NCI-H1092 treated with DMSO at 0.1 percent for 48 hours (cell line): ENCODE data around the gene SPTBN4.
"Not testable (repeated sequence)": the region's sequence is repeated elsewhere in the genome, so short reads cannot be mapped to it uniquely, and the experiment has no call there.

Experiments
- DNase-seq: peaks from one replicate; lab custom pipeline; 2025; lab: John Stamatoyannopoulos, UW

Gene SPTBN4

DNA sequence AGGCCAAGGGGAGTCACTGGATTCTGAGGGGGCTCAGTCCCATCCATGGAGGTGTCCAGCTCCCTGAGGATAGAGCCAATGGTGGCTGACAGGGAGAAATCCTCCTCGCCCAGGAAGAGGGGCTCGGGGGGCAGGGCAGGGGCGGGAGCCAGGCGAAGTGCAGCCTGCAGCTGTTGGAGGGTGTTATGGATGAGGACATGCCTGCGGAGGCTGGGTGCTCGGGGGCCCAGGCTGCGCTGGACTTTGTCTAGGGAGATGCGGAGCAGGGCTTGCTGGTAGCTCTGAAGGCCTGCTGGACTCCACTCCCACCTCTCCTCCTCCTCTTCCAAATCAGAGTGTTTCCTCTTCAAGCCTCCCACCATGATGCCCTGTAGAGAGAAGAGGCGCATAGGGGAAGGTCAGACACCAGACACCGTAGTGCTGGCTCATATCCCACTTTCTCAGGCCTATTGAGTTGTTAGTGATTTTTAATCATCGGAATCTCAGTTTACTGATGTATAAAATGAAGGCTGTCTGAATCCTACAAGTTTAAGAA is 25.0 kb upstream of the SPTBN4 start:
- DNase-seq: no peak

GRCh38 chr19:40442328-40443130 is 24.3 kb upstream of the SPTBN4 start:
- DNase-seq: no peak

DNA sequence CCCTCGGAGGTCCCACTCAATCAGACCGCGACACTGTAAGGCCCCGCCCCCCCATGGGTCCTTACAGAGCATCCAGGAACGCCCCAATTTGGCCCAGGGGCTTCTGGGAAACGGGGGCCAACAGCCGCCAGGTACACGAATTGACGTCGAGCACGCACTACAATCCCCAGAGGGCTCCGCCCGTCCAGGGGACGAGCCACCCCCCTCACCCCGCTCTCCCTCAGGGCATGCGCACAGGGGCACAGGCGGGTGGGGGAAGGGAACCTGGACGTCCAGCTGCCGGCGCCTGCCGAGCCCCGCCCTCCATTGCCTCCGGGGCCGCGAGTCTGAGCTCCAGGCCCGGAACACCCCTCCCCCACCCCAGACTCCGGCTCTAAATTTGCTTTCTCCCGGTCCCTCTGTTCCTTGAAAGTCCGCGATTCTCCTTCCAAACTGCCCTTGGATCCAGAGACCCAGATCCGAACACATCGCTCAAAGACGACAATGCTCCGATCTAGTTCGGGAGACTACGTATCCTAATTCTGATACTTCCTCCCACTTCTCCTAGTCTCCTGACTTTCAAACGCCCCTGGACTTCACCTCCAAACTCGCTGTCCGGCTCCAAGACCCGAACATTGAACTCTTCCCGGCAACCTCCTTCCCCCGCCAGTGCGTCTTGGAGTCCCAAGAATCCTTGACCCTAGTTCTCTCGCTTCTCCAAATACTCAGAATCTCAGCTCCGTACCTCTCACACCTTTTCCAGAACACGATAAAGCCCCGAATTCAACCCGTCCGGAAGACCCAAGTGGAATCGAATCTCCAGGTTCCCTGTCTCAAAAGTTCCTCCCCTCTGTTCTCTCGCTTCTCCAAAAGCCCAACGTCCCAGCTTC is 23.4 kb upstream of the SPTBN4 start:
- DNase-seq: peak; percentile 93

DNA sequence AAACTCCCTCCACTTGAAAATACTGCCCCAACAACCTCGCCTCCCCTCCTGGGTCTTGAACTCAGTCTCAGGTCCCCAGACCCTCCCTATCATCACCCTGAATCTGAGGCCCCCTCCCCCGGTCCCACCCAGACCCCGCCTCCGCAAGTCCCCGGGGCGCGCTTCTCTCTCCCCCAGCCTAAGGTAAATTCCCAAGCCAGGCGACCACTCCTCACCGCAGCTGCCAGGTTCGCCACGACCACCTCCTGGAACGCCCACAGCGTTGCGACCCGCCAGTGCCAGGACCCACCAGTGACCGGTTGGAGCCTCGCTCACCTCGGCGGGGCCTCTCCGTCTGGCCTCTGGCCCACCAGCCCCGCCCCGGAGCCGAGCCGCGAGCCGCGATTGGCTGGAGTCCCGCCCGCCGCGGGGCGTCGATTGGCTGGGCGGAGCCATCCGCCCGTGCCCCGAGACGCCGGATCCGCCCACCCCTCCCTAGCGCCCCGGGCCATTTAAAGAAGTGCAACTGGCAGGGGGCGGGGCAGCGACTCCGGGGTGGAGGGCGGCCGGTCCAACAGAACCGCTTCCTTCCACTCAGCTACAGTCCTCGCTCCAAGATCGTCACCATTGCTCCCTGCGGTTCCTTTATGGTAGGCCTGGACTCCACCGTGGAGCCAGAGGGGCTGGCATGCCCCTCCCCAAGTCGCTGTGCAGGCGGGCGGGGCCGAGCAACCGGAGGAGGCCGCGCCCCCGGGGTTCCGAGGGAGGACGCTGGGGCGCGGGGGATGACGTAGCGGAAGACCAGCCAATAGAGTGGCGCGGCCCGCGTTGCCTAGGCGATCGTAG is 22.6 kb upstream of the SPTBN4 start, which contains the start of gene SERTAD3:
TSS of gene SERTAD3 (minus strand) at position 336 of the 825 bp plus-strand sequence. CDS start 2,255 bp downstream, outside the sequence.
- peak; percentile 97 for DNase-seq

DNA sequence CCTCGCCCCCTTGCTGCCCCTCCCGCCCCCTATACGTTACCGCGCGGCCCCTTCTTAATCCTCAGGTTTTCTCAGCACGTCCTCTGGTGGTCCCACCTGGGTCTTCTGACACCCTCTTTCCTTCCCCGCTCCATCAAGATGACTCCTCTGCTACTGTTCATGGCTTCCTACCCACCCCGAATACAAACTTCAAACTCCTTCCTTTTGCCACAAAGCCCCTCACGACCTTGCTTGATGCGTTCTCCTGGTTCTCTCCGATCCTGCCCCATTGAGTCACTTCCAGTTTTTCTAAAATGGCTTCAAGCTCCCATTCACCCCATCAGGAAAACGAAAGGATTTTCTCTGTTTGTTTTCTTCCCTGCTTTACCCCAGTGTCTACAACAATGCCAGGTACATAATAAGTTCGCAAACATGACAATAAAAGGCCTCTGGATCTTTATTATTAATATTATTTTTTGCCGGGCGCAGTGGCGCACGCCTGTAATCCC is 21.9 kb upstream of the SPTBN4 start:
- DNase-seq: no peak

- DNase-seq: no peak
Measured at GRCh38 chr19:40445780-40446262, 21.0 kb upstream of the SPTBN4 start.

- DNase-seq: no peak
Measured at GRCh38 chr19:40446263-40446784, 20.5 kb upstream of the SPTBN4 start.

GRCh38 chr19:40449506-40449905 is 17.3 kb upstream of the SPTBN4 start:
- DNase-seq: no peak

- no peak for DNase-seq
Measured at GRCh38 chr19:40450664-40451063, 16.1 kb upstream of the SPTBN4 start.

GRCh38 chr19:40452016-40452415 is 14.8 kb upstream of the SPTBN4 start:
- DNase-seq: no peak

- no peak for DNase-seq
Measured at GRCh38 chr19:40453151-40453735, 13.6 kb upstream of the SPTBN4 start.

DNA sequence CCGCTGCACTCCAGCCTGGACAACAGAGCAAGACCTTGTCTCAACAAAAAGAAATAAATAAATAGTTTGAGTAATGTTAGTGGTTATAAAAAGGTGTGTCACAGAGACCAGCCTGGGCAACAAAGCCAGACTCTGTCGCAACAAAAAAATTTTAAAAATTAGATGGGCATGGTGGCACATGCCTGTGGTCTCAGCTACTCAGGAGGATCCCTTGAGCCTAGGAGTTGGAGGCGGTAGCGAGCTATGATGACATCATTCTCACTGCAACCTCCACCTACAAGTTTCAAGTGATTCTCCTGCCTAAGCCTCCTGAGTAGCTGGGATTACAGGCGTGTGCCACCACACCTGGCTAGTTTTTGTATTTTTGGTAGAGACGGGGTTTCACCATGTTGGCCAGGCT is 12.9 kb upstream of the SPTBN4 start:
- DNase-seq: not testable (repeated sequence)

DNA sequence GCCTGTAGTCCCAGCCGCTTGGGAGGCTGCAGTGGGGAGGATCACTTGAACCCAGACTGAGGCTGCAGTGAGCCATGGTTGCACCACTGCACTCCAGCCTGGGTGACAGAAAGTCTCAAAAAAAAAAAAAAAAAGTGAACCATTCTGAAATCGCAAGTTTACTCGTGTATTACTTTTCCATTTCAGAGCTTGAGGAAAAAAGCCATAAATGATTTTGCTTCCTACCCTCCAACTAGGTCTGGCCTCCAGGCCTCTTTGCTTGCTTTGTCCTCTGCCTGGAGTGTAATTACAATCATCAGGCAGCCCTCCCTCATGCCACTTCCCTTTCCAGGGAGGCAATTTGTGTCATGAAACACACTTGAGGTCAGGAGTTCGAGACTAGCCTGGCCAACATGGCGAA is 9.8 kb upstream of the SPTBN4 start:
- no peak for DNase-seq

DNA sequence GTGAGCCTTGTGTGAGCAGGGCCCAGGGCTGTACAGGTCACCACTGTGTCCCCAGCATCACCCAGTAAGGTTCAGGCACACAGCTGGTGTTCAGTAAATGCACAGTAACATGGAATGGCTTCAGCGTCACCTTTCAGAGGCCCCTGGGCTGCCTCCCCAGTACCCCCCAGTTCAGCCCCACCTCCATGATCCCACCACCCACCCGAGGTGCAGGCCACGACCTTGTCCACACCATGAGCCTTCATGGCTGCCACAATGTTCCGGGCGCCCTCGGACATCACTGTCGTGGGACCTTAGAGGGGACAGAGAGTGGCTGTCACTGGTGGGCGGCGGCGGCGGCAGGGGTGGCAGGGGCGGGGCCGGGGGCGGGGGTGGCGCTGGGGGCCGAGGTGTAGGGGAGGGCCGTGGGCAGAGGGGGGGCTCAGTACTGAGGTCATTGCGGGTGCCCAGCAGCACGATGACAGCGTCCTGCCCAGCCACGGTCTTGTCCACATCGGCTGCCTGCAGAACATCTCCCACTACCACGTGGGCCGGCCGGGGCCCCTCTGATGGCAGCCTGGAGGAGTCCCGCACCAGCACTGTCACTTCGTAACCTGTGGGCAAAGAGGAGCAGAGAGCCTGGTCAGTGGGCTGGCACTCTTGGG is 8.7 kb upstream of the SPTBN4 start:
- no peak for DNase-seq

GRCh38 chr19:40458597-40458974 is 8.2 kb upstream of the SPTBN4 start:
- no peak for DNase-seq

DNA sequence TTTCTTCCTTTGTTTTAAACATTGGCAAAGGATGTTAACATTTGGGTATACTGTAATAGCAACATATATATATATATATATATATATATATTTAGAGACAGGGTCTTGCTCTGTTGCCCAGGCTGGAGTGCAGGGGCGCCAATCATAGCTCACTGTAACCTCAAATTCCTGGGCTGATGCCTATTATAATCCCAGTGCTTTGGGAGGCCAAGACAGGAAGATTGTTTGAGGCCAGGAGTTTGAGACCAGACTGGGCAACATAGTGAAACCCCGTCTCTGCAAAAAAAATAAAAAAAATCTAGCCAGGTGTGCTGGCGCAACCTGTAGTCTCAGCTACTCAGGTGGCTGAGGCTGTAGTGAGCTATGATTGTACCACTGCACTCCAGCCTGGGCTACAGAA is 6.6 kb upstream of the SPTBN4 start:
- DNase-seq: no peak

DNA sequence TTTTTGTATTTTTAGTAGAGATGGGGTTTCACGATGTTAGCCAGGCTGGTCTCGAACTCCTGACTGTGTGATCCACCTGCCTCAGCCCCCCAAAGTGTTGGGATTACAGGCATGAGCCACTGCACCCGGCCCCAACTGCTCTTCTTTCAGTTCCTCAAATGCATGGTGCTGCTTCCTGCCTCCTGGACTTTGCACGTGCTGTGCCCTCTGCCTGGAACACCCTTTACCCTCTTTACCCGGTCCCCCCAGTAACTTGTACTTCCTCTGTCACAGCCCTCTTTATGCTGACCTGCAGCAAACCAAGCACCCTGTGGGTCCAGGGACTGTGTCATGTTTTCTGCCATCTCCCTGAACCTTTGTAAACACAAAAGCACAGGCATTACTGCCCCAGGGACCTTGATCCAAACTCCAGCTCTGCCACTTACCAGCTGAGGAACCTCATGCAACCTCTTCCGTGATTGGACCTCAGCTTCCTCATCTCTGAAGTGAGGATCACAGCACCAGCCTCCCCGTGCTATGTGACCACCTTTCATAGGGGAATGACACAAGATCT is 5.1 kb upstream of the SPTBN4 start:
- DNase-seq: no peak

DNA sequence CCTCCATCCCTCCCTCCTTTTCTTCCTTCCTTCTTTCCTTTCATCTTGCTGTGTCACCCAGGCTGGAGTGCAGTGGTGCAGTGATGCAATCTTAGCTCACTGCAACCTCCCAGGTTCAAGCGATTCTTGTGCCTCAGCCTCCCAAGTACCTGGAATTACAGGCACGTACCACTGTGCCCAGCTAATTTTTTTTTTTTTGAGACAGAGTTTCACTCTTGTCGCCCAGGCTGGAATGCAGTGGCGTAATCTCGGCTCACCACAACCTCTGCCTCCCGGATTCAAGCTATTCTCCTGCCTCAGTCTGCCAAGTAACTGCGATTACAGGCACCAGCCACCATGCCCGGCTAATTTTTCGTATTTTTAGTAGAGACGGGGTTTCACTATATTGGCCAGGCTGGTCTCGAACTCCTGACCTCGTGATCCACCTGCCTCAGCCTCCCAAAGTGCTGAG is 3.2 kb upstream of the SPTBN4 start:
- DNase-seq: not testable (repeated sequence)

- DNase-seq: peak; percentile 29
Measured at GRCh38 chr19:40464059-40465024, 2.5 kb upstream of the SPTBN4 start.
